MCF 10A (cell line): ENCODE data around the gene PLEKHG3. TPM values are rescaled to one million over a fixed set of nuclear protein-coding genes. Genes with fewer than 3 reads are reported as not detected.

Experiments
- BruUV-seq: library from RNA; stranded (reverse); fragments of 400-500 nt; replicated peaks from 2 replicates; lab custom pipeline; 2021; lab: Mats Ljungman, UMichigan
- CTCF ChIA-PET: fragments of 300-600 bp; sonication (Branson Sonifier 250); formaldehyde crosslinking; extraction: SDS; loops from one replicate; lab custom pipeline; 2021; ENCODE audit warnings: antibody characterized with exemption, inconsistent platforms; lab: Yijun Ruan, JAX
- POLR2A ChIA-PET: fragments of 300-600, 350-650 bp; sonication (Branson Sonifier 250); formaldehyde crosslinking; extraction: SDS; loops from one replicate; lab custom pipeline; 2020; ENCODE audit warnings: antibody characterized with exemption, inconsistent platforms; lab: Yijun Ruan, JAX
- DNase-seq: peaks from one replicate; pipeline ENCODE4 v3.0.0-alpha.2; 2018; ENCODE audit not compliant: unreplicated experiment
- H3K27ac Mint-ChIP-seq: one replicate; pipeline ENCODE4 v1.8.0; 2022; ENCODE audit warnings: mild to moderate bottlenecking, low read depth, mixed read lengths; ENCODE audit not compliant: unreplicated experiment
- H3K27me3 Mint-ChIP-seq: one replicate; pipeline ENCODE4 v1.8.0; 2022; ENCODE audit warnings: mixed read lengths; ENCODE audit not compliant: insufficient read depth, unreplicated experiment
- H3K36me3 Mint-ChIP-seq: one replicate; pipeline ENCODE4 v1.8.0; 2022; ENCODE audit warnings: mild to moderate bottlenecking, moderate library complexity, mixed read lengths; ENCODE audit not compliant: insufficient read depth, unreplicated experiment
- H3K4me1 Mint-ChIP-seq: one replicate; pipeline ENCODE4 v1.8.0; 2022; ENCODE audit warnings: mixed read lengths; ENCODE audit not compliant: insufficient read depth, unreplicated experiment
- H3K4me3 Mint-ChIP-seq: one replicate; pipeline ENCODE4 v1.8.0; 2022; ENCODE audit warnings: mild to moderate bottlenecking, moderate library complexity, mixed read lengths; ENCODE audit not compliant: unreplicated experiment
- H3K9me3 Mint-ChIP-seq: one replicate; pipeline ENCODE4 v1.8.0; 2022; ENCODE audit warnings: mixed read lengths; ENCODE audit not compliant: unreplicated experiment
- intact Hi-C: fragments of 100-400 bp; cut with micrococcal nuclease; formaldehyde crosslinking; loops from 2 replicates; pipeline ENCODE4 v1.14.1; 2022
- total RNA-seq: library from RNA; stranded (reverse); gene quantifications from 2 replicates; pipeline ENCODE4 v1.2.3, GENCODE V29; 2022
- TF ChIP-seq, protein P1 (sequence below): fragments of 200-600 bp; IDR thresholded peaks from one replicate; pipeline ENCODE4 v1.8.0; 2022; ENCODE audit warnings: antibody characterized with exemption, mild to moderate bottlenecking; ENCODE audit not compliant: unreplicated experiment

PLEKHG3 gene
- total RNA-seq, 1 experiment from 2014 or later = 72.8 TPM

DNA sequence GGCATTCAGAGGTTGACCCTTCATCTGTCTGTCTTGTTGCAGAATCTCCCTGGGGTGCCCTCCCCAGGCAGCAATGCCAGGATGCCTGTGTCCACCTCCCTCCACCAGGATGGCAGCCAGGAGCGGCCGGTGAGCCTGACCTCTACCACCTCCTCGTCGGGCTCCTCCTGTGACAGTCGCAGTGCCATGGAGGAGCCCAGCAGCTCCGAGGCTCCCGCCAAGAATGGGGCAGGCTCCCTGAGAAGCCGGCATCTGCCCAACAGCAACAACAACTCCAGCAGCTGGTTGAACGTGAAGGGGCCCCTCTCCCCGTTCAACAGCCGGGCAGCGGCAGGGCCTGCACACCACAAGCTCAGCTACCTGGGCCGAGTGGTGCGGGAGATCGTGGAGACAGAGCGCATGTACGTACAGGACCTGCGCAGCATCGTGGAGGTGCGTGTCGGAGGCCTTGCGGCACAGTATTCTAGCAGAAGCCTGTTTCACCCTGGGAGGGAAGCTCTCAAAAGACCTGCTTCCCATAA is 23.4 kb downstream of the PLEKHG3 start:
- intact Hi-C loops = no loop called here
- Mint-ChIP-seq H3K9me3 (no peaks in the 10 kb centered on the region), H3K27me3 (no peaks in the 10 kb centered on the region), H3K36me3 (peaks cover 41% of the 10 kb centered on the region), H3K4me3 (no peak overlapping the region), H3K4me1 (peaks cover 26% of the 10 kb centered on the region), H3K27ac (peak overlapping the region; percentile 12)
- POLR2A ChIA-PET = interaction anchor here (2.3 to 15.5 kb wide), 4 partner anchors 22 to 47 kb away, joined by 12 to 283 read pairs (median 28); partner anchors contain the start of gene PLEKHG3
- CTCF ChIA-PET = interaction anchor here (0.6 to 3.8 kb wide), 4 partner anchors 22 to 805 kb away, joined by 3 to 19 read pairs (median 3); no protein-coding TSS in a partner anchor
- TF ChIP-seq, protein P1, sequence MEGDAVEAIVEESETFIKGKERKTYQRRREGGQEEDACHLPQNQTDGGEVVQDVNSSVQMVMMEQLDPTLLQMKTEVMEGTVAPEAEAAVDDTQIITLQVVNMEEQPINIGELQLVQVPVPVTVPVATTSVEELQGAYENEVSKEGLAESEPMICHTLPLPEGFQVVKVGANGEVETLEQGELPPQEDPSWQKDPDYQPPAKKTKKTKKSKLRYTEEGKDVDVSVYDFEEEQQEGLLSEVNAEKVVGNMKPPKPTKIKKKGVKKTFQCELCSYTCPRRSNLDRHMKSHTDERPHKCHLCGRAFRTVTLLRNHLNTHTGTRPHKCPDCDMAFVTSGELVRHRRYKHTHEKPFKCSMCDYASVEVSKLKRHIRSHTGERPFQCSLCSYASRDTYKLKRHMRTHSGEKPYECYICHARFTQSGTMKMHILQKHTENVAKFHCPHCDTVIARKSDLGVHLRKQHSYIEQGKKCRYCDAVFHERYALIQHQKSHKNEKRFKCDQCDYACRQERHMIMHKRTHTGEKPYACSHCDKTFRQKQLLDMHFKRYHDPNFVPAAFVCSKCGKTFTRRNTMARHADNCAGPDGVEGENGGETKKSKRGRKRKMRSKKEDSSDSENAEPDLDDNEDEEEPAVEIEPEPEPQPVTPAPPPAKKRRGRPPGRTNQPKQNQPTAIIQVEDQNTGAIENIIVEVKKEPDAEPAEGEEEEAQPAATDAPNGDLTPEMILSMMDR = no peak
- no TSS peak for BruUV-seq
- no peak for DNase-seq

- peaks cover 46% of the 10 kb centered on the region for H3K36me3 Mint-ChIP-seq
- no peaks in the 10 kb centered on the region for H3K27me3 Mint-ChIP-seq
- POLR2A ChIA-PET = interaction anchor here (4.5 to 15.5 kb wide), 2 partner anchors 22 to 48 kb away, joined by 38 to 283 read pairs; partner anchors contain the start of gene PLEKHG3
- H3K9me3 Mint-ChIP-seq = no peaks in the 10 kb centered on the region
- intact Hi-C loops = no loop called here
- peaks cover 26% of the 10 kb centered on the region for H3K4me1 Mint-ChIP-seq
- no peak for DNase-seq
- no TSS peak for BruUV-seq
- no peak overlapping the region for H3K27ac Mint-ChIP-seq
- TF ChIP-seq, protein P1 = no peak
- H3K4me3 Mint-ChIP-seq = no peak overlapping the region
- CTCF ChIA-PET = interaction anchor here (0.6 kb wide), 1 partner anchor 33 kb away, joined by 3 read pairs; no protein-coding TSS in a partner anchor
Measured at GRCh38 chr14:64728106-64728505, 23.9 kb downstream of the PLEKHG3 start.

DNA sequence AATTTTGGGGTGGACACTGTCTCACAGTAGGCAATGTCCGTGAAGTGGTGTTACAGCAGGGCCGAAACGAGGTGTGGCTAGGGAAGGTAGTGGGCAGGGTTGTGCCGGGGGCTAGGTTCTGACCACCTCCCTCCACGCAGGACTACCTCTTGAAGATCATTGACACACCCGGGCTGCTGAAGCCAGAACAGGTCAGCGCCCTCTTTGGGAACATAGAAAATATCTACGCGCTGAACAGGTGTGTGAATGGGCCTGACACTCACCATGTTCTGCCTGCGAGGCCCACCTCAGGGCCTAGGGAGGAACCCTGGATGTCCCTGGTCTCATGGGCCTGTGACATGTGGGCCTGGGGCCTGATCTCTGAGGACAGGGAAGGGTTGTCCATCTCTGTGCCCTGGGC is 24.6 kb downstream of the PLEKHG3 start:
- BruUV-seq = no TSS peak
- Mint-ChIP-seq H3K4me3 (no peak overlapping the region), H3K9me3 (no peaks in the 10 kb centered on the region), H3K36me3 (peaks cover 49% of the 10 kb centered on the region), H3K27me3 (no peaks in the 10 kb centered on the region), H3K4me1 (peaks cover 21% of the 10 kb centered on the region), H3K27ac (no peak overlapping the region)
- TF ChIP-seq, protein P1 = no peak
- no peak for DNase-seq
- ChIA-PET POLR2A (no interaction called here), CTCF (no interaction called here)
- intact Hi-C loops = no loop called here

DNA sequence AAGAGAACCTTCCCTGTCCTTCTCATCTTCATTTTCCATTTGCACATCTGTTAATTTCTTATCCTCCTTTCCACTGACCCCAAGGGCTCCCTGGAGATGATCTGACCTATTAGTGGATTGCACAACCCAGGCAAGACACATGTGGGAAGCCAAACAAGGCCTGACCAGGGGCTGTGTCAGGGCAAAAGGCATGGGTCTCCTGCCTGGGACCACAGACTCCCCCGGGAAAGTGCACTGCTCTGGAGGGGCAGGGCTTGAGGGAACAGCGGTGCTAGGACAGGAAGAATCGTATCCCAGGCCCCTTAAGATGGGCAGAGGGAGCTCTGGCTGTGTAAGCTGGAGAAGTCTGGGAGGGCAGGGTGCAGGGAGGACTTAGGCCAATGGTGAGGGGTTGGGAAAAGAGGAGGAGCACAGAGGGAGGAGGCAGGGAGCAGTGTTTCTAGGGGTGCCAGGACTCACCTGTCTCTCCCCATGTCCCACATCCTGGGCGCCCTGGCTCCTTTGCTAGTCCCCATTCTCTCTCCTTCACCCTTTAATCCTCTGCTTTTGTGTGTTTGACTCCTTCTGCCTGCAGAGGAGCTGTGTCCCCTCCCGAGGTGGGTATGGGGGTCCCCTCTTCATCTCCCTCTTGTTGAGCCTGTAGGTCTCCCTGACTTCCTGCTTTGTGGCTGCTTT is 25.3 kb downstream of the PLEKHG3 start:
- POLR2A ChIA-PET = interaction anchor here (0.5 kb wide), 1 partner anchor 96 kb away, joined by 3 read pairs; no protein-coding TSS in a partner anchor
- H3K4me1 Mint-ChIP-seq = peaks cover 14% of the 10 kb centered on the region
- H3K27ac Mint-ChIP-seq = no peak overlapping the region
- H3K27me3 Mint-ChIP-seq = no peaks in the 10 kb centered on the region
- no peak overlapping the region for H3K4me3 Mint-ChIP-seq
- H3K9me3 Mint-ChIP-seq = no peaks in the 10 kb centered on the region
- intact Hi-C loops = no loop called here
- TF ChIP-seq, protein P1 = no peak
- no peak for DNase-seq
- BruUV-seq = no TSS peak
- H3K36me3 Mint-ChIP-seq = peaks cover 50% of the 10 kb centered on the region
- CTCF ChIA-PET = interaction anchor here (0.7 to 1.0 kb wide), 2 partner anchors 17 to 188 kb away, joined by 3 read pairs; no protein-coding TSS in a partner anchor
